GM10248 (cell line): ENCODE measurements around the gene FAM53A.
"Not testable (repeated sequence)": the region's sequence is repeated elsewhere in the genome, so short reads cannot be mapped to it uniquely, and the experiment has no call there.

Experiments used
- CTCF ChIA-PET: fragments of 300-600 bp; sonication (Branson Sonifier 250); formaldehyde crosslinking; extraction: SDS; loops from one replicate; lab custom pipeline; 2021; ENCODE audit warnings: antibody characterized with exemption; lab: Yijun Ruan, JAX
- POLR2A ChIA-PET: fragments of 350-650 bp; sonication (Branson Sonifier 250); formaldehyde crosslinking; extraction: SDS; loops from one replicate; lab custom pipeline; 2020; ENCODE audit warnings: antibody characterized with exemption; lab: Yijun Ruan, JAX
- DNase-seq: peaks from one replicate; pipeline ENCODE4 v3.0.0; 2012; ENCODE audit errors: extremely low spot score
- CTCF ChIP-seq: IDR thresholded peaks from 2 replicates; pipeline ENCODE4 v1.5.1; 2012; ENCODE audit warnings: mild to moderate bottlenecking, low read depth; ENCODE audit errors: extremely low read depth, missing control alignments, control extremely low read depth

The FAM53A gene

GRCh38 chr4:1643971-1644735 lies 40.0 kb downstream of the FAM53A start:
- no peak for DNase-seq
- POLR2A ChIA-PET, result no interaction called here
- CTCF ChIA-PET, result no interaction called here
- no peak for TF ChIP-seq CTCF

- no peak for DNase-seq
- POLR2A ChIA-PET, result no interaction called here
- CTCF ChIA-PET, result no interaction called here
- no peak for TF ChIP-seq CTCF
Observed at GRCh38 chr4:1642196-1642951, 41.7 kb downstream of the FAM53A start.

GRCh38 chr4:1641671-1642070 lies 42.4 kb downstream of the FAM53A start:
- TF ChIP-seq CTCF, result no peak
- ChIA-PET CTCF (no interaction called here), POLR2A (no interaction called here)
- no peak for DNase-seq

DNA sequence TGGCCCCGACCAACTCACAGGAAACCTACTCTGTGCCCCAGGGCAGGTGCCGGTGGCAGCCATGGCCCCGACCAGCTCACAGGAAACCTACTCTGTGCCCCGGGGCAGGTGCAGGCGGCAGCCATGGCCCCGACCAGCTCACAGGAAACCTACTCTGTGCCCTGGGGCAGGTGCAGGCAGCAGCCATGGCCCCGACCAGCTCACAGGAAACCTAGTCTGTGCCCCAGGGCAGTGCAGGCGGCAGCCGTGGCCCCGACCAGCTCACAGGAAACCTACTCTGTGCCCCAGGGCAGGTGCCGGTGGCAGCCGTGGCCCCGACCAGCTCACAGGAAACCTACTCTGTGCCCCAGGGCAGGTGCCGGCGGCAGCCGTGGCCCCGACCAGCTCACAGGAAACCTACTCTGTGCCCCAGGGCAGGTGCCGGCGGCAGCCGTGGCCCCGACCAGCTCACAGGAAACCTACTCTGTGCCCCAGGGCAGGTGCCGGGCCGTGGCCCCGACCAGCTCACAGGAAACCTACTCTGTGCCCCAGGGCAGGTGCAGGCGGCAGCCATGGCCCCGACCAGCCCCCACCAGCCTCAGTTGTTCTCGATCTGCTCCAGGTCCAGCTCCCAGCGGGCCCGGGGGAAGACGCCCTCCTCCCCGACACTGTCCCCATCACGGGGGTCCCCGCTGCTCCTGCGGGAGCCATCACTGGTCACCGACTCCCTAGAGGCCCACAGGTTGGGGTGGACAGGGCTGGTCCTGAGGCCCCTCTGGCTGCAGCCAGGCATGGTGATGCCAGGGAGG lies 43.2 kb downstream of the FAM53A start:
- POLR2A ChIA-PET, DNase-seq, CTCF ChIA-PET: not testable (repeated sequence)

DNA sequence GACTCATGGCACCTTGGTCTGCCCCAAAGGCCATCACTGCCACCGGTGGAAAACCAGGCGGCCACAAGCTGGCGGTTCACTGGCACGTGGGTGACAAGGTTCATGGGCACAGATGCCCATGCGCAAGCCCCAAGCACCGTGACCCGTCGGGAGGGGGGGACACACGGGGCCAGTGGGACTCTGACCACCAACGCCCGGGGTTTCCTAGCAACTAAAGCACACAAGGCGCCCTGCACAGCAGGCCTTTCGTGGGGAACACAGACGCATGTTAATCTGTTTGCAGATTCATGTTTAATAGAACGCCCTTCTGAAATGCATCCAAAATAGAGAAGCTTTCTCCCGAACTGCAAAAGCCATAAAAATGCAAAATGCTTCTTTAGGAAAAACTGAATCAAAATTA lies 43.9 kb downstream of the FAM53A start:
- CTCF ChIA-PET, result no interaction called here
- DNase-seq, result no peak
- POLR2A ChIA-PET, result no interaction called here
- TF ChIP-seq CTCF, result no peak

DNA sequence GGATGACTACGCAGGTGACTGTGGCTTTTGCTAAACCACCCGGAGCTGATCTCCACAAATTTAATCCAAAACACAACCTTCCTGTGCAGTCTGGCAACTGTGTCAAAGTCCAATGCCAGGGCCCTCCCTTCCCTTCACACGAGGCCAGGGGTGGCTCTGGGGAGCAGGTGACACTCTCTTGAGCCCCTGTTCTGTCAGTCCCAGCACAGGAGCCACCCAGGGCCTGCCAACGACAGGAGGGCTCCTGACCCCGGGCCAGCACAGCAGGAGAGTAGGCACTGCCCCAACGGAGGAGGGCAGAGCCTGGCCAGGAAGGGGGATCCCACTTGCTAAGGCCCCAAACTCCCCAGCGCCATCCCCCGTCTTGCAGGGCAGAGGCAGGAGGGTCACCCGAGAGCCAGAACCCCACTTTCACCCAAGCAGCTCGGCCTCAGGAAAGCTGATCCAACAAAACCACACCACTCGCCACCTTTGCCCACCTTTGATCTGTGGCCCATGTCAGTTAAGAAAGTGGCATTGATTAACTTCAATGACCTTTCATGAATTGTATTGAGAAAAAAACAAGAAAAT lies 44.7 kb downstream of the FAM53A start:
- no peak for TF ChIP-seq CTCF
- DNase-seq, result no peak
- ChIA-PET CTCF (no interaction called here), POLR2A (no interaction called here)
